RCC 7860 (cell line): ENCODE data around the gene MEX3B.
"Not testable (repeated sequence)": the region's sequence is repeated elsewhere in the genome, so short reads cannot be mapped to it uniquely, and the experiment has no call there.

Experiments used
- DNase-seq: peaks from one replicate; pipeline ENCODE4 v3.0.0-alpha.2; 2015; ENCODE audit warnings: low spot score
- FAIRE-seq: peaks from 2 replicates; lab custom pipeline; 2012; peaks lifted over from hg19 to GRCh38; lab: Jason Lieb, UNC

MEX3B gene

GRCh38 chr15:82014989-82015388 is 30.8 kb downstream of the MEX3B start:
- DNase-seq, result no peak
- FAIRE-seq, result no peak

GRCh38 chr15:82012908-82013307 is 32.9 kb downstream of the MEX3B start:
- no peak for FAIRE-seq

GRCh38 chr15:82005239-82005638 is 40.6 kb downstream of the MEX3B start:
- no peak for DNase-seq
- FAIRE-seq, result no peak

More at GRCh38 chr15:82012908-82013307, 32.9 kb downstream of the MEX3B start:
- no peak for DNase-seq

GRCh38 chr15:82003916-82004315 is 41.9 kb downstream of the MEX3B start:
- FAIRE-seq (no peak), DNase-seq (no peak)

GRCh38 chr15:81995081-81995480 is 50.7 kb downstream of the MEX3B start:
- not testable (repeated sequence) for DNase-seq, FAIRE-seq

GRCh38 chr15:81992523-81992922 is 53.3 kb downstream of the MEX3B start:
- DNase-seq, result no peak
- no peak for FAIRE-seq
